Measurements from ENCODE around the gene KRTCAP3.
A peak's percentile ranks its signal among the peaks of the same experiment; 100 is the strongest.

KRTCAP3 gene

DNA sequence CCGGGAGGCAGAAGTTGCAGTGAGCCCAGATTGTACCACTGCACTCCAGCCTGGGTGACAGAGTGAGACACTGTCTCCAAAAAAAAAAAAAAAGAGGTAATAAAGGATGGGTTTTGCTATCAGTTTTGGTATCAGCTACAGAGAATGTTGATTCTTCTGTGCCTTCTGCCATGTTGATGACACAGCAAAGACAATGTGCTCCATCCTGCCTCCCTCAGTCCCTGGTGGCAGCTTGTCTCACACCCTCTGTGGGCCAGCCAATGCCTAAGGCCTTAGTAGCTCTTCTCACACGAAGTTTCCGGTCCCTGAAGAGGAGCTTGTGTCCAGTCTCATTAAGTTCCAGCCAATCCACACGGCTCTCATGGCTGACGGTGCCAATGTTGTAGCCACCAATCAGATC lies 29.8 kb downstream of the KRTCAP3 start:
- no peak for ATAC-seq
- H3K4me3 Mint-ChIP-seq = no peak overlapping the region
- no peak overlapping the region for H3K27ac Mint-ChIP-seq
- no peaks in the 10 kb centered on the region for H3K4me1 Mint-ChIP-seq
- peaks cover 26% of the 10 kb centered on the region for H3K36me3 Mint-ChIP-seq
- H3K9me3 Mint-ChIP-seq = no peaks in the 10 kb centered on the region
- H3K27me3 Mint-ChIP-seq = no peaks in the 10 kb centered on the region

DNA sequence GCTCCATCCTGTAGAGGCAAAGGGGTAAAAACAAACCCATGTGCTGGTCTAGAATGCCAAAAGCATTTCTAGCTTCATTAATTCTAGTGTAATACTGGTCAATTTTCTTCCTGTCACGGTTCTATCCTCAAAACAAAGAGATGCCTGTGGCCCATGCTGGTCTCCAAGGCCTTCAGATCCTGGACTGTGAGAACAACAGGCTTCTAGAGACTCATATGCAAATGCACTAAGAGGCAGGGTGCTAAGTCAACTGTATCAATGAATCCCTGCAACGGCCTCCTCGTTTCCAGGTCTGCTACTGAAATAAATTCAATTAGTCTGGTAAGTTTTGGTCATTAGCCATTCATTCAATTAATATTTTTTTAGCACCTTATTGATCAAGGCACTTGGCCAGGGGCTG lies 43.3 kb downstream of the KRTCAP3 start:
- no peaks in the 10 kb centered on the region for H3K27me3 Mint-ChIP-seq
- no peaks in the 10 kb centered on the region for H3K9me3 Mint-ChIP-seq
- no peak for ATAC-seq
- no peak overlapping the region for H3K27ac Mint-ChIP-seq
- H3K4me1 Mint-ChIP-seq = peaks cover 23% of the 10 kb centered on the region
- peaks cover 26% of the 10 kb centered on the region for H3K36me3 Mint-ChIP-seq
- H3K4me3 Mint-ChIP-seq = no peak overlapping the region

DNA sequence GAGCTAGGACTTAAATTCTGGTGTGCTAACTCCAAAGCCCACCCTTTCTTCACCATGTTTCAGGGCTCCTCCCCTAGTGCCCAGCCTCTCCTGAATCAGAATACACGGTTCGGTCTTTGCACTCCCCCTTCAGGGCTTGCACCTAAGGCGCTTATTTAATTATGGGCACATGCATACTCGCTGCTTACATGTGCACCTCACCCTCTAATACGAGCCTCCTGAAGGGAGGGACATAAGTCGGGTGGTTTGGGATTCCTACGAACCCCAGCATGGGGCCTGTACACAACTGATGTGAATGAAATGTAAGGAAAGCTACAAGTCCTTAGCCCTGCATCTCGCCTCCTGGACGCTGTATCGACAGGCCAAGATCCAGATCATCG lies 46.9 kb downstream of the KRTCAP3 start:
- Mint-ChIP-seq H3K27me3 (peaks cover 15% of the 10 kb centered on the region), H3K9me3 (no peaks in the 10 kb centered on the region), H3K36me3 (peaks cover 7% of the 10 kb centered on the region), H3K27ac (peak overlapping the region; percentile 58), H3K4me1 (peaks cover 16% of the 10 kb centered on the region), H3K4me3 (peak overlapping the region; percentile 83)
- no peak for ATAC-seq

DNA sequence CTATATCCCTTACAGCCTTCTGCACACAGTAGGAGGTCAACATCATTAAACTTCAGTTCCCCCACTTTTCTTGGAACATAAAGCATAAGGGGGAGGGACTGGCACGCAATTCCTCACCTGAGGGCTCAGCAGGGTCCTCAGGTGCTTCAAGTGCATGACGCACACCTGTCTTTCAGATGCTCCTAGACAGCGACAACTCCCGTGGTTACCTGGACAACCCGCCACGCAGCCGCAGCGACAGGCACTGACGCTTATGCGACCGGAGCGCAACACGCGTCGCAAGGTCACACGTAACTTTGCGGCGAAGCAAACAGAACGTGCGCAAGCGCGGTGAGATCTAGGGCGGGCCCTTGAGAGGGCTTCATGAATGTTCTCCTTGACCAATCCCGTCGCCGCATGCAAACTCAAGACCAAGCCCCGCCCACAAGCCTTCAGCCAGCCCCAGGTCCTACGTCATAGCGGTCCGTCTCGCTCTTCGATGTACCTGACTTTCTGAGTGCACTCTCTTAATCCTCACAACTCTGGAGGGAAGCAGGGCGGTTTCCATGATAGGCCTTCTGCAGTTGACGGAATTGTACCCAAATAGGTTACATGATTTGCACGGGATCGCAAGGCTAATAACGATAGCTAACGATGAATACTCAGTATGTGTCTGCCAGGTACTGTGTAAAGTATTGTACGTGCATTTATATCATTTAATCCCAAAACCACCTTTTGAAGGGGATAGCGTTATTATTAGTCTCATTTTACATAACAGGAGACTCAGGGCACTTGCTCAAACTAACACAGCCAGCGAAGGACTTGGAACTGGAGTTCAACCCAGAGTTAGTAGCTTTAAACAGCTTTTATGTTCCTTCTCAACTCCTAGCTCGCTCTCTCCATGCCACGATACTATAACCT lies 47.6 kb downstream of the KRTCAP3 start, which contains the start of gene IFT172:
TSS of gene IFT172 (minus strand) at position 246 of the 900 bp plus-strand sequence. CDS start at position 156, 90 bp downstream.
- Mint-ChIP-seq H3K27ac (peak within 1 kb of the TSS; percentile 58), H3K27me3 (peaks cover 20% of the 10 kb centered on the region), H3K4me3 (peak within 1 kb of the TSS; percentile 83), H3K36me3 (peaks cover 5% of the 10 kb centered on the region), H3K4me1 (peaks cover 16% of the 10 kb centered on the region), H3K9me3 (no peaks in the 10 kb centered on the region)
- peak; percentile 97 for ATAC-seq

DNA sequence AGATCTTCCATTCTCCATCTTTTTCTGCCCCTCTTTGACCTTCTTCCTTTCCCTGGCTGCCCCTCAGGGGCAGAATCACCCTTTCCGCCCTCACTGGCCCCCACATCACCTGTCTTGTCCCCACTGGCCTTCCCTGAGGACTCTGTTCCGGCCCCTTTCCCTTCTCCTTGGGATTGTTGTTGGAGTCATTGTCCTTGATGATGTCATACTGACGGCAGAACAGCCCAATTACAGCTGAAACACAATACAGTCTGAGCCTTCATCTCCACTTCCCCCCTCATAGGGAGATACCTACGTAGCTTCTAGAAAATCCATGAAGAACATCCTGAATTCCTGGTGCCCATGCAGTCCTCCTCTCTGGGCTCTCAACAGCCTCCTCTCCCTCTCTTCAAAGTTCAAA lies 50.4 kb downstream of the KRTCAP3 start:
- ATAC-seq = no peak
- Mint-ChIP-seq H3K4me1 (peaks cover 21% of the 10 kb centered on the region), H3K9me3 (no peaks in the 10 kb centered on the region), H3K27me3 (peaks cover 48% of the 10 kb centered on the region), H3K4me3 (no peak overlapping the region), H3K36me3 (no peaks in the 10 kb centered on the region), H3K27ac (no peak overlapping the region)

DNA sequence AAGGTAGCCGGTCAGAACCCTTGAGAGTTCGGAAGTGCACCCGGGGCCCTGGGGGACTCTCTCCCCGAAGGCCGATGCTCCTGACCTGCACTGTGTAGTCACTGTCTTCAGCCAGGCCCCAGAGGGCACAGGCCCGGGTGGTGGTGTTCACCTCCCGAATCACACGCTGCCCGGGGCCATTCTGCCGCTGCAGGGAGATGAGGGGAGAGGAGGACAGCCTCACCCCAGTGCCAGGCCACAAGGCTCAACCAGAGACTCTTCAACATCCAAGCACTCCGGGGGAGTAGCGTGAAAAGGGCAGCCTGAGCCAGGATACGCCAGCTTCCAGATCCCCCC lies 51.7 kb downstream of the KRTCAP3 start:
- Mint-ChIP-seq H3K27me3 (peaks cover 62% of the 10 kb centered on the region), H3K4me3 (peak overlapping the region; percentile 29), H3K36me3 (no peaks in the 10 kb centered on the region)

More for the DNA sequence above, 51.7 kb downstream of the KRTCAP3 start:
- H3K9me3 Mint-ChIP-seq = no peaks in the 10 kb centered on the region
- ATAC-seq = no peak
- peaks cover 16% of the 10 kb centered on the region for H3K4me1 Mint-ChIP-seq
- no peak overlapping the region for H3K27ac Mint-ChIP-seq
